Measurements from ENCODE around the gene MCF2L.

DNA sequence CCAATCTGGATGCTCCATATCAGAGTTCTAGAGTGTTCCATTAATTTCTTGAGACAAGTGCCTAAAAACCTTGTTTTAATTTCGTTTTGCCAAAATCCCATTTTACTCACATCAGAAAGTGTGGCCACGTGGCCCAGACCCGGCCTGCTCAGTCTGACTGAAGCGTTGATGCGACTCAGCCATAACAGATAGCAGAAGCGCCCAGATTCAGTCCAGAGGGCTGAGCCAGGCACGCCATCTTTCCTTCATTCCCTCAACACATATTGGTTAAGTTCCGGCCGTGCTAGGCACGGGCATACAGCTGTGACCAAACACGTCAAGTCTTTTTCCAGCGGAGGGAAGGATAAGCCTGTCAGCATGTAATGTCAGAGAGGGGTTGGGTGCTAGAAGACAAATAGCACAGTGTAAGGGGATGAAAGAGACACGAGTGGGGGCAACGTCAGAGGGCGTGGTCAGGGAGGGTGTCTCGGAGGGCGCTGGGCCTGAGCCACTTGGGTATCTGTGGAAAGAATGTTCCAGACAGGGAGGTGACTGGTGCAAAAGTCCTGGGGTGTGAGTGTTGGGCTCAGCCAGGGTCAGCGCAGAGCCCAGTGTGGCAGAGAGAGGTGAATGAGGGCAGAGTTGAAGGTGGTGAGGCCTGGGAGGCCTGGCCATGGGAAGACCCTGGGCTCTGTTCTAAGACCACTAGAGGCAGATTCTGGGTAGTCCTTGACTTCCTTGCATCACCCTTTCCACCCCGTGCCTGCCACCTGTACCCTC is 156.7 kb downstream of the MCF2L start:
- TF ChIP-seq, protein P1, sequence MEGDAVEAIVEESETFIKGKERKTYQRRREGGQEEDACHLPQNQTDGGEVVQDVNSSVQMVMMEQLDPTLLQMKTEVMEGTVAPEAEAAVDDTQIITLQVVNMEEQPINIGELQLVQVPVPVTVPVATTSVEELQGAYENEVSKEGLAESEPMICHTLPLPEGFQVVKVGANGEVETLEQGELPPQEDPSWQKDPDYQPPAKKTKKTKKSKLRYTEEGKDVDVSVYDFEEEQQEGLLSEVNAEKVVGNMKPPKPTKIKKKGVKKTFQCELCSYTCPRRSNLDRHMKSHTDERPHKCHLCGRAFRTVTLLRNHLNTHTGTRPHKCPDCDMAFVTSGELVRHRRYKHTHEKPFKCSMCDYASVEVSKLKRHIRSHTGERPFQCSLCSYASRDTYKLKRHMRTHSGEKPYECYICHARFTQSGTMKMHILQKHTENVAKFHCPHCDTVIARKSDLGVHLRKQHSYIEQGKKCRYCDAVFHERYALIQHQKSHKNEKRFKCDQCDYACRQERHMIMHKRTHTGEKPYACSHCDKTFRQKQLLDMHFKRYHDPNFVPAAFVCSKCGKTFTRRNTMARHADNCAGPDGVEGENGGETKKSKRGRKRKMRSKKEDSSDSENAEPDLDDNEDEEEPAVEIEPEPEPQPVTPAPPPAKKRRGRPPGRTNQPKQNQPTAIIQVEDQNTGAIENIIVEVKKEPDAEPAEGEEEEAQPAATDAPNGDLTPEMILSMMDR (IDR thresholded peaks at IDR 0.05): no peak
- no peak for TF ChIP-seq POLR2A (IDR thresholded peaks at IDR 0.05)

All from body of pancreas (tissue), 4 donors.